GM03348 (cell line): ENCODE results near the gene SDHA.
"Not testable (repeated sequence)": the region's sequence is repeated elsewhere in the genome, so short reads cannot be mapped to it uniquely, and the experiment has no call there.

Experiments used
- DNase-seq: peaks from one replicate; pipeline ENCODE4 v3.0.0; 2012; ENCODE audit warnings: low spot score

Gene SDHA

DNA sequence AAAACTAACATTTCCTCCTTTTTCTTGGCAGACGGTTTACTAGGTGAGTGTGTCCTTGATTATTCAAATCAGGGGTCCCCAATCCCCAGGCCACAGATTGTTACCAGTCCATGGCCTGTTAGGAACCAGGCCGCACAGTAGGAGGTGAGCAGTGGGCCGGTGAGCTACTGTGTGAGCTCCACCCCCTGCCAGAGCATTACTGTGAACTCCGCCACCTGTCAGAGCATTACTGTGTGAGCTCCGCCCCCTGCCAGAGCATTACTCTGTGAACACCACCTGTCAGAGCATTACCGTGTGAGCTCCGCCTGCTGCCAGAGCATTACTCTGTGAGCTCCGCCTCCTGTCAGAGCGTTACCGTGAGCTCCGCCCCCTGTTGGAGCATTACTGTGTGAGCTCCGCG, 39.0 kb downstream of the SDHA start:
- DNase-seq: no peak

DNA sequence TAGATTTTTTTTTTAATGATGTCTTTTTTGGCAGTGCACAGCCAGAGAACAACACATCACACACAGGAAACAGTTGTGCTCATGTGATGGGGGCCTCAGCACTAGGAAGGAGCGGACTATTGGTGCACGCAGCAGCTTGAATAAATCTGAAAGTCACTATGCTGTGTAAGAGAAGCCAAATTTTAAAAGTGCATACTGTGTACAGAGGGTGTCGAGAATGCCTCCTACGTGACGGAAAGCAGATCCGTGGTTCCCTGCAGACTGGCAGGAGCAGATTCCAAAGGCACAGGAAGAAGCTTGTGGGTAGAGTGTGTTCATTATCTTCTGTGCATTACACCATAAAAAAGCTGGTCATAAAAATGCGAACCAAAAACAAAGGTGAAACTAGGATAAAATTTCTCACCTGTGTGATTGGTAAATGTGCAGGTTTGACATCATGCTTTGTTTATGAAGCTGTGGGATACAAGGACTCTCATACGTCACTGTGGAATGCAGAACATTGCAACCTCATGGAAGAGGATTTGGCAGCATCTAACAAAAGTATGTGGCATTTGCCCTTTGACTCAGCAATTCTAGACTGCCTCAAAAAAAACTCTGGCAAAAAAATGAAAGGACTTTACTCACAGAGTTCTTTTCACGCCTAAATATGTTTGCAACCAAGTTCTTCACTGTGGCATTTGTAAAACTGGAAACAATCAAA, 45.3 kb downstream of the SDHA start:
- peak; percentile 74 for DNase-seq

DNA sequence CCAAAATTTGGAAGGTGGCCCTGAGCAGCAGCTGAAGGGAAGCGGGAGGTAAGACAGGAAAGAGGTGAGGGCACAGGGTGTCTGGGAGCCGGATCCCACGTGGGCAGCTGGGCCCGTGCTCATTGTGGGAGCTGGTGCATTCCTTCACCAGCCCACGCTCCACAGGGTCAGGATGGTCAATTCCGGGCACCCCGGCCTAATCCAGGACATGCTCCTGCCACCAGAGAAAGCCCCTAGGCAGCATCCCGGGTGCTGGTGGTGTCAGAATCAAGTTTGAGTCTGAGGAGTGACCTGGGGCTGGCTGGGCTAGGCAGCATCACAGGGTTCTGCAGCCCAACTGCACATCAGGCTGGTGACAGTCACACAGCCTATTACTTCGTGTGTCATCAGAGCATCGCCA, 46.2 kb downstream of the SDHA start:
- DNase-seq: no peak

DNA sequence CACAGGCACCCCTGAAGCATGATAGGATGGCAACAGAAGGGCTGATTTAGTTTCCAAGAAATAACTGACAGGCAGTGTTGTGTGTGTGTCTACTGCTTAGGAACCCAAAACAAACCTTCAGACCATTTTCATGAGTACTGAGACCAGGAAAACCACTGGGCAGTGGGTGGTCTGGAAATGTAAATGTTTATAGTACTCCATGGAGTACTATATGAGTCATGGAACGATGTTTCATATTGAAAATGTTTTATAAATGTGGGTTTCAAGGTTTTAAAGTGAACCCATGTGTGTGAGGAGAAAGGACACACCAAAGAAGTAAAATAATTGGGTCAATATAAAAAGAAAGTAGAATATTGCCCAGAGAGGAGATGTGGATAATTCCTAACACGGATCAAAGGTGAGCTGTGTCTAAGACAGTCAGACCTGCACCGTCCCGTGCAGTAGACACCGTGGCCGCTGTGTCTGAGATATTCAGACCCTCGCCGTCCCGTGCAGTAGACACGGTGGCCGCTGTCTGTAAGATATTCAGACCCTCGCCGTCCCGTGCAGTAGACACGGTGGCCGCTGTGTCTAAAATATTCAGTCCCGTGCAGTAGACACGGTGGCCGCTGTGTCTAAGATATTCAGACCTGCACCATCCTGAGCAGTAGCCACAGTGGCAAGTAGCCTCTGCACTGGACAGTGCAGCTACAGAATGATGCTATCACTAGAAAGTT, 48.3 kb downstream of the SDHA start:
- not testable (repeated sequence) for DNase-seq

DNA sequence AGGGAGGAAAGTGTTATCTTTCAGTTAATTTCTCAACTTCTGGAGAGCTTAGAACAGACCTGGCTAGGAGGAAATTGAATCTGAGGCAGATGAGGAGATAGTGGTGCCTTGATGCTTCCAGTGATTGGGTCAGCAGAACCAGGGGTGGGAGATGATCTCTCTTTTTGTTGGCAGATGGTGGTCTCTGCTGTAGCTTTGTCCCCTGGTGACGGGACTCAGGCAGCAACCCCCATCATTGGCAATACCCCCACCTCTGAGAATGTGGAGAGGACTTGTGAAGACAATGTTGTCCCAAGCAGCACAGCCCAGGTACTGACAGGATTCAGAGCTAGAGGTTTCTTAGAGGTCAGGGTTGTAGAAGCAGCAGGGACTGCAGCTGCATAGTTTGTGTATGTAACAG, 49.6 kb downstream of the SDHA start:
- no peak for DNase-seq

DNA sequence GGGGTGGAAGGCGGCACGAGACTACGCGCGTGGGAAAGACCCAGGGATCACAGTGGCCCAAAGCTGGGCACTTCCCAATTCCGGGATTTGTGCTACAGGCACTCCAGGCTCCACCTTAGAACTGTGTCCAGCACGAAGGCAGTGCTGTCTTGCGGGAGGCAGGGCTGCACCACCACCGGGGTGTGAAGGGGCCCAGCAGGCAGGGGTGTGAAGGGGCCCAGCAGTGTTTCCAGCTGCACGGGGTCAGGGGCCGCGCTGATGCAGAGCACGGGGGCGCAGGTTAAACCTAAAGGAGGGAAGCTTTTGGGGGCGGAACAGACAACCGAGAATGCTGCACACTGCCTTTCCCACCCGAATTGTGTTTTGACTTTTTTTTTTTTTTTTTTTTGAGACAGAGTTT, 52.2 kb downstream of the SDHA start:
- DNase-seq: no peak

DNA sequence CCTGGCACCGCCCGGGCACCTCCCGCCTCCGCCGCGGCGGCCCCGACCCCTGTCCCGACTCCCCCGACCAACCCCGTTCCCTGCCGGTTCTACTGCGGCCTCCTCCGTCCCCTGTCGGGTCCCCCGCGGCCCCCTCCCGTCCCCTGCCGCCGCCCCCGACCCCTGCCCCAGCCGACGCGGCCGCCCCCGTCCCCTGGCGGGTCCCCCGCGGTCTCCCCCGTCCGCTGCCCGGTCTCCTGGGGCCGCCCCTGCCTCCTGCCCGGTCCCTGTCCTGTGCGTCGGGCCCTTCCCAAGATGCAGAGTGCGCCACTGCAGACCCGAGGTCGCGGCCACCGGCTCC, 53.7 kb downstream of the SDHA start:
- DNase-seq: not testable (repeated sequence)

DNA sequence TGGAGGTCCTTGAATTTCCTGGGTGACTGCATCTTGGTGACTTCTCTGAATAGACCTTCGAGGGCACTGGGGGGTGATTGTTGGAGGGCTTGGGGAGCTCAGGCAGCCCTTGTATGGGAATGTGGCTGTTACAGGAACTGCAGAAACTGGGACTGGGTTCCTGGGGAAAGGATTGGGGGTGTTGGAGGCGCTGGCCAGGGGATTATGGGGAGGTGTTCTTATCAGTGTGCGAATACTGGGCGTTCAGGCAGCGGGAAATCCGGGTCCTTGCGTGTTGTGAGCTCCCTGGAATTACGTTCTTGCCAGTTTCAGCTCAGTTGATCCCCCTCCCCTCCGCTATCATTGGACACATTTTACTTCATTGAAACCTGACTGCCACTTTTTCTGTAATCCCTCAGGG, 55.0 kb downstream of the SDHA start:
- DNase-seq: not testable (repeated sequence)

DNA sequence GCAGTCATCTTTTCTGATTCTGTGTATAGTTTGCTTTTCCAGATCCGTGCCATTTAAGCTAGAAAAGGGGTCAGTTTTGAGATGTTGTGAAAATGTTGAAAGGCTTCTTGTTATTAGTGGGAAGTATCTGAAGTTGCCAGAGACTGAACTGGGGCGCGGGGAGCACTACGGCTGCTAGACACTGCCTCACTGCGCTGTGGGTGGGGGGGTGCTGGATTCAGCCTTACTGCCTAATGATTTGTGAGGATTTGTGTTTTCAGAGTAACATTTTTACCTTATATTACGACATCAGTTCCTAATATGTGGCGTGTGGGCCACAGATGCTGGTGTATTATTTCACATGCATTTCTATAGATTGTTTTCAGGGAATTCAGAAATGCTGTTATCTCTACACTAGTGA, 55.4 kb downstream of the SDHA start:
- DNase-seq: not testable (repeated sequence)

DNA sequence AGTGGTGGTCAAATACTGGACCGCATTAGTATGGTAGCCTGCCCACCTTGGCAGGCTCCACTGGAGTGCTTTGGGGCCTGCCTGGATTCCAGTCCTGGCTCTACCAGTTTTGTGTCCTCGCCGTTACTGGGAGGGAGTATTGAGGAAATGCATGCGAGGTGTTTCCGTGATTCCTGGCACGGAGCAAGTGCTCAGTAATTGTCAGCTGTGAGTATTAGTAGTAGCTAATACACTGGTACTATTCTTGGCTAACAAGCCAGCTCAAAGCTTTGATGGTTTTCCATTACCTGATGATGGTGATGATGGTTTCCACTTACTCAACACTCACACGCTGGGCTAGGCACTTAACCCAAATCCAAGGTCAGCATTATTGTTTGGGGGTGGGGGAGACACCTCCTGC, 56.2 kb downstream of the SDHA start:
- DNase-seq: not testable (repeated sequence)

DNA sequence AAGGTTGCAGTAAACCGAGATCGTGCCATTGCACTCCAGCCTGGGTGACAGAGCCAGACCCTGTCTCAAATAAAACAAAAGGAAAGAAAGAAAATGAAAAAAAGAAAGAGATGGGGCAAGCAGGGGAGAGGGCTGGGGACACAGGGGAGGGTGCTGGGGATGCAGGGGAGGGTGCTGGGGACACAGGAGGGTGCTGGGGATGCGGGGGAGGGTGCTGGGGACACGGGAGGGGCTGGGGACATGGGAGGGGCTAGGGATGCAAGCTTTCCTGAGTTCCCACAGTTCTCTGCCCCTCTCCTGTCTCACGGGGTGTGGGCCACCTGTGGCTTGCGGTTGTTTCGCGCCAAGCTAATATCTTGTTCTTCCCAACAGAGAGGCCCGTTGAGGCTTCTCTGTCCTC, 60.5 kb downstream of the SDHA start:
- DNase-seq: no peak

DNA sequence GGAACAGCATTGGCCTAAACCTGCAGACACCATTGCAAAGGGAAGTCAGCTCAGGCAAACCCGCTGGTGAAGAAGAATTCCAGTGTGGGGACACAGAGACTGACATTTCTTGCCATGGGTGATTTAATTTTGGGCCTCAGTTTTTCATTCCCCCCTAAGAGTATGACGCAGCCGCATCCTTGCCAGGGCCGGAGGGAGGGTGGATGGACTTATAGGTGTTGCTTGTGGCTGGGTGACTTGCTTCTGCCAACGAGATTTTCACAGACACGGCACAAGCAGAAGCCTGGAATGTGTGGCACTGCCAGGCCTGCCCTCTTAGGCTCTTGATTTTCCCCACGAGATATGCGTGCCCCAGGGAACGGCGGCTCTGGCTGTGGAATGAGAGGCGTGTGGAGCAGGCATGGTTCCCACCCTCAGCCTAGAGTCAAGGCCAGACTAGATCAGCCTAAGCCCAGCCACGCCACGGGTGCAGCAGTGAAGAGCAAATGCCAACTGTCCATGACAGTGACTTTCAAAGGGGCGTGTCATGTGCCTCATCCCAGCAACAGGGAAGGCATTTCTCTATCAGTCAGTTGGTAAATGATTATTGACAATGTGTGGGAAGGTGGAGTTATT, 61.0 kb downstream of the SDHA start:
- not testable (repeated sequence) for DNase-seq

DNA sequence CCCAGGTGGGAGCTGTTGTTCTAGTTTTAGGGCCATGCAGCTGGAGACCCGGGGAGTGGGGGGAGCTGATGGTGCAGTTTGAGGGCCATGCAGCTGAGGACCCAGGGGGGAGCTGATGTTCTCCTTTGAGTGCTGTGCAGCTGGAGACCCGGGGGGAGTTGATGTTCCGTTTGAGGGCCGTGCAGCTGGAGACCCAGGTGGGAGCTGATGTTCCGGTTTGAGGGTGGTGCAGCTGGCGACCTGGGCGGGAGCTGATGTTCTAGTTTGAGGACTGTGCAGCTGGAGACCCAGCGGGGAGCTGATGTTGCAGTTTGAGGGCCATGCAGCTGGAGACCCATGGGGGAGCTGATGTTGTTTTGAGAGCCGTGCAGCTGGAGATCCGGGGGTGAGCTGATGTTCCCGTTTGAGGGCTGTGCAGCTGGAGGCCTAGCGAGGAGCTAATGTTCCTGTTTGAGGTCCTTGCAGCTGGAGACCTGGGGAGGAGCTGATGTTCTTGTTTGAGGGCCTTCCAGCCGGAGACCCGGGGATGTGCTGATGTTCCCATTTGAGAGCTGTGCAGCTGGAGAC, 68.0 kb downstream of the SDHA start:
- no peak for DNase-seq

DNA sequence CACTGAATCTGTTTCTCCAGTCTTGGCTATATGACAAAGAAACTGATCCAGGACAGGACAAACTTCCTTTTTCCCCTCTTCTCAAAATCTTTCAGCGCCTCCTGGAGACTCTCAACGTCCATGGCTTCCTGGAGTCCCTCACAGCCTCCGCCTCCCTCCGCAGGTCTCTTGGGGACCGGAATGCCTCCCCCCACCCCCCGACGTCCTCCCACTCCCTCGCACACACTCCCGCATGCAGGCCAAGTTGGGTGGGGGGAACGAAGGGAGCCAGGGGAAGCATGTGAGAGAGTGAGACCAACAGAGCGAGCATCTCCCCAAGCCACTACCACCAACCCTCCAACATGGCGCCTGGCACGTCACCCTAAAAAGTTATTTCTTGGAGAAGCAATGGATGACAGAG, 72.1 kb downstream of the SDHA start:
- not testable (repeated sequence) for DNase-seq

DNA sequence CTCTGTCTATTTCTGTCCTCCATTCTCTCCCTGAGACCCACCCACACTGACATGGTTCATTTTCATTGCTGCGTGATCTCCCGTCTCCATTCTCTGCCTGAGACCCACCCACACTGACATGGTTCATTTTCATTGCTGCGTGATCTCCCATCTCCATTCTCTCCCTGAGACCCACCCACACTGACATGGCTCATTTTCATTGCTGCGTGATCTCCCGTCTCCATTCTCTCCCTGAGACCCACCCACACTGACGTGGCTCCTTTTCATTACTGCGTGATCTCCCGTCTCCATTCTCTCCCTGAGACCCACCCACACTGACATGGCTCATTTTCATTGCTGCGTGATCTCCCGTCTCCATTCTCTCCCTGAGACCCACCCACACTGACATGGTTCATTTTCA, 73.2 kb downstream of the SDHA start:
- not testable (repeated sequence) for DNase-seq

DNA sequence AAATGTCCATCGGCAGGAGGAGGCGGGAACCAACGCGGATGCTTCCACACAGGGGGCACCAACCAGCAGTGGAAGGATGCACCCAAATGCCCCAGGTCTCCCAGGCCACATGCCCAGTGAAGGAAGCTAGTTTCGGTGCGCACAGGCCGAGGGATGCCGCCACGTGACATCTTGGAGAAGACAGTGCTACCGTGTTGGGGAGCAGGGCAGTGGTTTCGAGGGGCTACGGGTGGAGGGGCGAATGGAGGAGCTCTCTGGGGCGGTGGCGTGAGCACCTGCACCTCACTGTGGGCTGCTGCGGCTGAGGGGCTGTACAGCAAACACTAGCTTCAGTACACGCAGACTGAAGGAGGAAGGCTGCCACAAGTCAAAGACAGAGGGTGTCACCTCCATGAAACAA, 76.7 kb downstream of the SDHA start:
- not testable (repeated sequence) for DNase-seq

DNA sequence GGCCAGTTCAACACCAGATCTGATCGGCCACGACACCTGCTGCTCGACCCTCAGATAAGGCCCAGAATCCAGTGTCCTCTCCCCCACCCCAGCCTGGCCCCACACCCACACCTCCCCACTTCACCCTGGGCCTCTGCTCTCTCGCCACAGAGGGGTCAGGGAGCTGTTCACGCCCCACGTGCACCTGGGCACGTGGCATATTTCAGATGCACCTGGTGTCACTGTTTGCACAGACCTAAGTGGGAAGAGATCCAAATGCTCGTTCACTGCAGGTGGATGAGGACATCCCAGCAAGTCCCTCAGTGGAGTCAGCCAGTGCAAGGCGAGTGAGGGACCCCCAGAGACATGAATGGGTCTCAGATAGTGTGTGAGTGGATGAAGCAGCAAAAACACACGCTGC, 78.1 kb downstream of the SDHA start:
- not testable (repeated sequence) for DNase-seq

DNA sequence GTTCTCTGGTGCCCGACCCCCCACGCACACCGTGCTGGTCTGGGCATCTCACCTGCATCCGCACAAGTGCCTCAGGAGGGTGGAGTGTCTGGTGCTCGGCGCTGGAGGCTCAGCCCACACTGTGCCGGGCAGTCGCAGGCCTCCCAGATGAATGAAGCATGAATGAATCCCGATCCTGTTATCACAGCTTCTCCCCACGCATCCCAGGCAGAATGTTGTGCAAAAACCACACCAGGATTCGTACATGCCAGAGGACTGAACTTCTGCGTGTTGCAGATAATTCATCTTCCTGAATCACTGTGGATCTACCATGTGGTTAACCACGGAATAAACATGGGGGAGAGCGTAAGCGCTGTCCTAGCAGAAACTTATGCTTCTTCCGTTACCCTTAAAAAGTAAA, 78.8 kb downstream of the SDHA start:
- DNase-seq: not testable (repeated sequence)

DNA sequence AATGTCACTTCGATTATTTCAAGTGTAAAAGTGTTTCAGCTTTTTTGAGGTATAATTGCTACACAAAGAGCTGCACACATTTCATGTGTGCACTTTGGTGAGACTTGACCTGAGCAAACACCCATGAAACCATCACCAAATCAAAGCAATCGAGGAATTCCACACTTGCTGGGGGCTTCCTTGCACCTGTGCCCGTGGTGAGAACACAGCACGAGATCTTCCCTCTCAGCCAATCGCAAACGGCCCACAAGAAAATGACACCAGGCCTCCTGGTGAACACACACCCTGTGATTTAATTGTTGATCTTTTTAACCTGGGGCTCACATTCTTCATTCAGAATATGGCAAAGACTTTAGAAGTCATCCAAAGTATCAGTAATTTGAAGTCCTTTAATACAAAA, 79.3 kb downstream of the SDHA start:
- DNase-seq: not testable (repeated sequence)

DNA sequence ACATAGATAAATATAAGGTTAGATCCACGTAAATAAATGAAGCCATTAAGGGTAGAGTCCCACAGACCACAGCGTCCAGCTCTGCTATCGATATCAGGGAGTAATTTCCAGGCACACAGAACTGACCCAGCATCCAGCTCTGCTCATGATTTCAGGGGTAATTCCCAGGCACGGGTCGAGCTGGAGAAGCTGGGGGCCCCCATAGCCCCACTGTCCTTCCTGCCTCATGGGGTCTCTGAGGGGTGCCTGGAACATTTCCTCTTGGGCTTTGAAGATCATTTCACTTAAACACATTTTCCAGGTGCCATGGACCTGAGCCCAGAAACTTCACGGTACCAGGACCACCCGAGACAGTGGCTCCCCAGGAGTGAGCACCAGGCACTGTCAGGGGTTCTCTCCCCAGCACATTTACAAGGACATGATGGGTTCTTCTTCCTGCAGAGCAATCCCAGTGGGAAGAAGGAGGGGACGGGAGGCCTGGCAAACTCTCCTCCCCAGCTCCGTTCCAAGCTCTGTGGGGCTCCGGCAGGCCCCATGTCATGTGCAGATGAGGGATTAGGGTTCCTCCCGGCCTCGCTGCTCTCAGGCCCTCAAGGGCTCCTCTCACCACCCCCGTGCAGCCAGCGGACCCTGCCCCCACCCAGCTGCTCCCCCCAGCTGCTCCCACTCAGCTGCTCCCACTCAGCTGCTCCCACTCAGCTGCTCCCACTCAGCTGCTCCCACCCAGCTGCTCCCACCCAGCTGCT, 80.0 kb downstream of the SDHA start:
- DNase-seq: not testable (repeated sequence)

DNA sequence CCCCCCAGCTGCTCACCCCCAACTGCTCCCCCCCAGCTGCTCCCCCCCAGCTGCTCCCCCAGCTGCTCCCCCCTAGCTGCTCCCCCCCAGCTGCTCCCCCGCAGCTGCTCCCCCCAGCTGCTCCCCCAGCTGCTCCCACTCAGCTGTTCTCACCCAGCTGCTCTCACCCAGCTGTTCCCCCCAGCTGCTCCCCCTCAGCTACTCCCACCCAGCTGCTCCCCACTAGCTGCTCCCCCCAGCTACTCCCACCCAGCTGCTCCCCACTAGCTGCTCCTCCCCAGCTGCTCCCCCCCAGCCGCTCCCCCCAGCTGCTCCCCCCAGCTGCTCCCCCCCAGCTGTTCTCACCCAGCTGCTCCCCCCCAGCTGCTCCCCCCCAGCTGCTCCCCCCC, 80.6 kb downstream of the SDHA start:
- no peak for DNase-seq

DNA sequence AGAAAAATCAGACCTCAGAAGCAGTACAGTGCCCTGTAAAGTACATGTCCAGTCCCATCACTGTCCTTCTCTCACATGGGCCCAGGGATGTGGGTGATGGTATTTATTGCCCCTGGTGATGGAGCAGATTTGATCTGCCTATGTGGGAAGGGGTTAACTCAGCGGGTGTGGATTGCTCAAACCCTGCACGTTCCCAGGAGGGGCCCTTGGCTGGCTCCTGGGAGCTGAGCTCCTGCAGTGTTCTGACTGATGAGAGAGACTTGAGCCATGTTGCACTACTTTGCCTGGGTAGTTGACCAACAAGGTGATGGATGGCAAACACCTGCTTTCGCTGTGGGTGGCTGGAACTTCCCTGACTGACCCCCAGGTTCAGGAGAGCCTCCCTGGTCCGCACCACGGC, 81.8 kb downstream of the SDHA start:
- not testable (repeated sequence) for DNase-seq
